SK-N-SH (cell line): ENCODE results near the gene FAM221B.

Source experiments
- EP300 ChIP-seq, 2 experiments: IDR thresholded peaks; 2 replicates each; pipeline versions ENCODE4 v1.4.0 to v1.6.1; 2012; ENCODE audit warnings: borderline replicate concordance in 1 of 2, low read depth in 1 of 2, low read length in 1 of 2
- GABPA ChIP-seq: IDR thresholded peaks from 2 replicates; pipeline ENCODE4 v1.4.0; 2012; ENCODE audit warnings: low read depth, mild to moderate bottlenecking
- POLR2AphosphoS5 ChIP-seq: IDR thresholded peaks from 2 replicates; pipeline ENCODE4 v1.6.1; 2012; ENCODE audit warnings: low read depth, low read length
- RFX5 ChIP-seq: IDR thresholded peaks from 2 replicates; pipeline ENCODE4 v1.6.1; 2012; ENCODE audit warnings: mild to moderate bottlenecking, improper control_type of control experiment, low read length
- TEAD4 ChIP-seq: IDR thresholded peaks from 2 replicates; pipeline ENCODE4 v1.4.0; 2012; ENCODE audit warnings: mild to moderate bottlenecking, borderline replicate concordance; ENCODE audit not compliant: insufficient read depth
- TF ChIP-seq, protein P1 (sequence below): fragments of 150-350 bp; IDR thresholded peaks from 2 replicates; pipeline ENCODE4 v1.6.1; 2017; ENCODE audit warnings: antibody characterized with exemption, low read length, low read depth, borderline replicate concordance
- TF ChIP-seq, protein P2 (sequence below): fragments of 200-600 bp; sonication (generic); IDR thresholded peaks from 2 replicates; pipeline ENCODE4 v1.6.1; 2017; ENCODE audit warnings: antibody characterized with exemption, mild to moderate bottlenecking, moderate library complexity

DNA sequence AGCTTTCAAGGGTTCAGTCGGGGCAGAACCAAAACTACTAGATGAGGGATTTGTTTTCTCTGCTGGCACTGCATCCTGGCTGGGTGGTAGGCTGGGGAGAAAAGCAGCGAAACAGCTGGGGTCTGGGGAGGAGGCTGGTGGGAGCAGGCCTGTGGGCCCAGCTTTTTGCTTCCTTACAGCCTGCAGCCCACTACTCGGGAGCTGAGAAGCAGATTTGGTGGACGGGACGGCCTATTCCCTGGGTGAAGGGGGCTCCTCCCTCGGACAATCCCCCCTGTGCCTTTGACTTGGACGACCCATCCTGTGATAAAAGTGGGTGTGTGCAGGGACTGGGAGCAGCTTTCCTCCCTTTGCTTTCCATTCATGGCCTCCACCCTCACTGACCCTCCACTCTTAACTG is 28.0 kb downstream of the FAM221B start:
- no peak for TF ChIP-seq TEAD4
- no peak for TF ChIP-seq EP300 (IDR thresholded peaks at IDR 0.05; ENCODE audit: borderline replicate concordance in 1 of 2, low read depth in 1 of 2, low read length in 1 of 2)
- TF ChIP-seq, protein P1, sequence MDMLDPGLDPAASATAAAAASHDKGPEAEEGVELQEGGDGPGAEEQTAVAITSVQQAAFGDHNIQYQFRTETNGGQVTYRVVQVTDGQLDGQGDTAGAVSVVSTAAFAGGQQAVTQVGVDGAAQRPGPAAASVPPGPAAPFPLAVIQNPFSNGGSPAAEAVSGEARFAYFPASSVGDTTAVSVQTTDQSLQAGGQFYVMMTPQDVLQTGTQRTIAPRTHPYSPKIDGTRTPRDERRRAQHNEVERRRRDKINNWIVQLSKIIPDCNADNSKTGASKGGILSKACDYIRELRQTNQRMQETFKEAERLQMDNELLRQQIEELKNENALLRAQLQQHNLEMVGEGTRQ, result no peak
- TF ChIP-seq RFX5, result no peak
- TF ChIP-seq GABPA, result no peak
- TF ChIP-seq, protein P2, sequence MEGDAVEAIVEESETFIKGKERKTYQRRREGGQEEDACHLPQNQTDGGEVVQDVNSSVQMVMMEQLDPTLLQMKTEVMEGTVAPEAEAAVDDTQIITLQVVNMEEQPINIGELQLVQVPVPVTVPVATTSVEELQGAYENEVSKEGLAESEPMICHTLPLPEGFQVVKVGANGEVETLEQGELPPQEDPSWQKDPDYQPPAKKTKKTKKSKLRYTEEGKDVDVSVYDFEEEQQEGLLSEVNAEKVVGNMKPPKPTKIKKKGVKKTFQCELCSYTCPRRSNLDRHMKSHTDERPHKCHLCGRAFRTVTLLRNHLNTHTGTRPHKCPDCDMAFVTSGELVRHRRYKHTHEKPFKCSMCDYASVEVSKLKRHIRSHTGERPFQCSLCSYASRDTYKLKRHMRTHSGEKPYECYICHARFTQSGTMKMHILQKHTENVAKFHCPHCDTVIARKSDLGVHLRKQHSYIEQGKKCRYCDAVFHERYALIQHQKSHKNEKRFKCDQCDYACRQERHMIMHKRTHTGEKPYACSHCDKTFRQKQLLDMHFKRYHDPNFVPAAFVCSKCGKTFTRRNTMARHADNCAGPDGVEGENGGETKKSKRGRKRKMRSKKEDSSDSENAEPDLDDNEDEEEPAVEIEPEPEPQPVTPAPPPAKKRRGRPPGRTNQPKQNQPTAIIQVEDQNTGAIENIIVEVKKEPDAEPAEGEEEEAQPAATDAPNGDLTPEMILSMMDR, result no peak
- no peak for TF ChIP-seq POLR2AphosphoS5
